ENCODE data around the gene PGM5.

- TF ChIP-seq EZH2 (optimal IDR thresholded peaks at IDR 0.05; ENCODE audit: low read depth, low read length) (no peak), CTCF (IDR thresholded peaks at IDR 0.05; ENCODE audit: low read length) (no peak)
These were observed 136.4 kb downstream of the PGM5 start for GRCh38 chr9:68492806-68493205.

Data from MM.1S (cell line).